ENCODE data around the gene SLC47A1.
"Not testable (repeated sequence)": the region's sequence is repeated elsewhere in the genome, so short reads cannot be mapped to it uniquely, and the experiment has no call there.

SLC47A1 gene

GRCh38 chr17:19561697-19562318 lies 28.2 kb downstream of the SLC47A1 start:
- DNase-seq = no peak

- DNase-seq = no peak
Observed at GRCh38 chr17:19565817-19566575, 32.3 kb downstream of the SLC47A1 start.

GRCh38 chr17:19567216-19568015 lies 33.8 kb downstream of the SLC47A1 start:
- DNase-seq = no peak

- no peak for DNase-seq
Observed at GRCh38 chr17:19568016-19568350, 34.3 kb downstream of the SLC47A1 start.

GRCh38 chr17:19569785-19570543 lies 36.3 kb downstream of the SLC47A1 start:
- DNase-seq = no peak

- no peak for DNase-seq
Observed at GRCh38 chr17:19570544-19571062, 36.9 kb downstream of the SLC47A1 start.

GRCh38 chr17:19573075-19573474 lies 39.4 kb downstream of the SLC47A1 start:
- no peak for DNase-seq

GRCh38 chr17:19574956-19575355 lies 41.3 kb downstream of the SLC47A1 start:
- no peak for DNase-seq

GRCh38 chr17:19578545-19578944 lies 44.9 kb downstream of the SLC47A1 start:
- no peak for DNase-seq

- no peak for DNase-seq
Observed at GRCh38 chr17:19579192-19579761, 45.6 kb downstream of the SLC47A1 start.

GRCh38 chr17:19579867-19580565 lies 46.4 kb downstream of the SLC47A1 start:
- no peak for DNase-seq

GRCh38 chr17:19580566-19580920 lies 46.9 kb downstream of the SLC47A1 start:
- not testable (repeated sequence) for DNase-seq

GRCh38 chr17:19582152-19582551 lies 48.5 kb downstream of the SLC47A1 start:
- not testable (repeated sequence) for DNase-seq

GRCh38 chr17:19583871-19584270 lies 50.2 kb downstream of the SLC47A1 start:
- no peak for DNase-seq

- no peak for DNase-seq
Observed at GRCh38 chr17:19590451-19590850, 56.8 kb downstream of the SLC47A1 start.

- no peak for DNase-seq
Observed at GRCh38 chr17:19590912-19591551, 57.4 kb downstream of the SLC47A1 start.

GRCh38 chr17:19592316-19592715 lies 58.7 kb downstream of the SLC47A1 start:
- no peak for DNase-seq

GRCh38 chr17:19596869-19597268 lies 63.2 kb downstream of the SLC47A1 start:
- no peak for DNase-seq

GRCh38 chr17:19610311-19610710 lies 76.7 kb downstream of the SLC47A1 start:
- no peak for DNase-seq

- DNase-seq = no peak
Observed at GRCh38 chr17:19610879-19611278, 77.2 kb downstream of the SLC47A1 start.

- no peak for DNase-seq
Observed at GRCh38 chr17:19613979-19614378, 80.3 kb downstream of the SLC47A1 start.
